22Rv1 (cell line): ENCODE measurements around the gene MACF1.

Source experiments
- H3K27ac ChIP-seq: fragments of 450-650 bp; 2 replicates; pipeline ENCODE4 v1.5.1; 2017
- CTCF ChIP-seq: fragments of 450-650 bp; IDR thresholded peaks from 2 replicates; pipeline ENCODE4 v1.5.1; 2017; ENCODE audit warnings: mild to moderate bottlenecking
- ZFX ChIP-seq: fragments of 450-650 bp; IDR thresholded peaks from 2 replicates; pipeline ENCODE4 v1.6.1; 2017; ENCODE audit warnings: antibody characterized with exemption, borderline replicate concordance

The MACF1 gene

GRCh38 chr1:39484564-39484963 is 280.1 kb downstream of the MACF1 start:
- TF ChIP-seq ZFX (no peak), CTCF (no peak)
- H3K27ac ChIP-seq = no peak overlapping the region

- no peak for TF ChIP-seq ZFX
- TF ChIP-seq CTCF = no peak
- no peak overlapping the region for H3K27ac ChIP-seq
These were observed 280.7 kb downstream of the MACF1 start for GRCh38 chr1:39485046-39485803.

- TF ChIP-seq CTCF (no peak), ZFX (no peak)
- H3K27ac ChIP-seq = no peak overlapping the region
These were observed 283.6 kb downstream of the MACF1 start for GRCh38 chr1:39488012-39488545.

GRCh38 chr1:39488793-39489566 is 284.5 kb downstream of the MACF1 start:
- TF ChIP-seq ZFX = no peak
- no peak for TF ChIP-seq CTCF
- H3K27ac ChIP-seq = no peak overlapping the region

GRCh38 chr1:39489567-39490239 is 285.2 kb downstream of the MACF1 start:
- no peak overlapping the region for H3K27ac ChIP-seq

GRCh38 chr1:39490596-39491145 is 286.2 kb downstream of the MACF1 start:
- 0 out of 2 replicates have a peak overlapping the region, but pooled peaks have one; percentile 27 for H3K27ac ChIP-seq
- TF ChIP-seq ZFX = no peak
- TF ChIP-seq CTCF = no peak

More at GRCh38 chr1:39489567-39490239, 285.2 kb downstream of the MACF1 start:
- TF ChIP-seq ZFX = no peak
- no peak for TF ChIP-seq CTCF
